Measurements from ENCODE around the gene SAMD14. TPM values are rescaled to one million over a fixed set of nuclear protein-coding genes. Genes with fewer than 3 reads are reported as not detected.

Gene SAMD14
- total and polyA plus RNA-seq, 10 of the 15 experiments (the other 5 are each of a cell fraction or from before 2014, with no cell fraction given), result 0.06 to 1.7 (median 0.25) TPM; not detected in 3

- TF ChIP-seq WRNIP1 (IDR thresholded peaks at IDR 0.05; ENCODE audit: borderline replicate concordance, low read depth, low read length) (no peak), TCF12 (IDR thresholded peaks at IDR 0.05; ENCODE audit: low read depth, low read length) (peak; percentile 52; the same call in 1 of the 2 replicates), USF2 (IDR thresholded peaks at IDR 0.05; ENCODE audit: borderline replicate concordance, low read depth, low read length) (no peak), RB1 (IDR thresholded peaks at IDR 0.05; ENCODE audit: borderline replicate concordance) (peak; percentile 35; the same call in 1 of the 2 replicates), CREB1 (IDR thresholded peaks at IDR 0.05; ENCODE audit: low read depth) (no peak), CHD2 (IDR thresholded peaks at IDR 0.05; ENCODE audit: borderline replicate concordance, low read depth, low read length) (peak; percentile 31), IKZF2 (IDR thresholded peaks at IDR 0.05) (peak; percentile 25 to 46; a peak in 3 of 4 replicates), ZBTB33 (IDR thresholded peaks at IDR 0.05) (no peak), IKZF1 (conservative IDR thresholded peaks at IDR 0.05) (peak; percentile 48; the same call in 1 of the 2 replicates), POU2F2 (IDR thresholded peaks at IDR 0.05; ENCODE audit: borderline replicate concordance, low read depth, low read length) (0 out of 3 replicates have a peak, but pooled peaks have one; percentile 50), ESRRA (IDR thresholded peaks at IDR 0.05; ENCODE audit: low read length) (peak; percentile 17; the same call in 1 of the 2 replicates), NFYB (IDR thresholded peaks at IDR 0.05; ENCODE audit: insufficient read depth, low read depth, low read length) (no peak), SMC3 (IDR thresholded peaks at IDR 0.05; ENCODE audit: borderline replicate concordance, low read length) (no peak), NR2C1 (IDR thresholded peaks at IDR 0.05) (peak; percentile 62; the same call in 1 of the 2 replicates), MEF2B (IDR thresholded peaks at IDR 0.05; ENCODE audit: partially characterized antibody, poor library complexity, severe bottlenecking) (peak; percentile 30), TAF1 (IDR thresholded peaks at IDR 0.05; ENCODE audit: borderline replicate concordance, low read depth, low read length) (peak; percentile 85; the same call in 1 of the 2 replicates), CREM (IDR thresholded peaks at IDR 0.05; ENCODE audit: low read depth) (no peak; the same call in 1 of the 2 replicates), SP1 (IDR thresholded peaks at IDR 0.05; ENCODE audit: low read depth, low read length) (peak; percentile 60), ZNF24 (IDR thresholded peaks at IDR 0.05) (no peak), POLR2AphosphoS2 (IDR thresholded peaks at IDR 0.05; ENCODE audit: low read depth, low read length) (no peak), LARP7 (IDR thresholded peaks at IDR 0.05) (no peak), MYB (IDR thresholded peaks at IDR 0.05; ENCODE audit: borderline replicate concordance, low read depth, low read length) (no peak), IRF4 (IDR thresholded peaks at IDR 0.05; ENCODE audit: low read depth, low read length) (no peak), SREBF1 (IDR thresholded peaks at IDR 0.05; ENCODE audit: low read length) (no peak)
- TF ChIP-seq, protein P1, sequence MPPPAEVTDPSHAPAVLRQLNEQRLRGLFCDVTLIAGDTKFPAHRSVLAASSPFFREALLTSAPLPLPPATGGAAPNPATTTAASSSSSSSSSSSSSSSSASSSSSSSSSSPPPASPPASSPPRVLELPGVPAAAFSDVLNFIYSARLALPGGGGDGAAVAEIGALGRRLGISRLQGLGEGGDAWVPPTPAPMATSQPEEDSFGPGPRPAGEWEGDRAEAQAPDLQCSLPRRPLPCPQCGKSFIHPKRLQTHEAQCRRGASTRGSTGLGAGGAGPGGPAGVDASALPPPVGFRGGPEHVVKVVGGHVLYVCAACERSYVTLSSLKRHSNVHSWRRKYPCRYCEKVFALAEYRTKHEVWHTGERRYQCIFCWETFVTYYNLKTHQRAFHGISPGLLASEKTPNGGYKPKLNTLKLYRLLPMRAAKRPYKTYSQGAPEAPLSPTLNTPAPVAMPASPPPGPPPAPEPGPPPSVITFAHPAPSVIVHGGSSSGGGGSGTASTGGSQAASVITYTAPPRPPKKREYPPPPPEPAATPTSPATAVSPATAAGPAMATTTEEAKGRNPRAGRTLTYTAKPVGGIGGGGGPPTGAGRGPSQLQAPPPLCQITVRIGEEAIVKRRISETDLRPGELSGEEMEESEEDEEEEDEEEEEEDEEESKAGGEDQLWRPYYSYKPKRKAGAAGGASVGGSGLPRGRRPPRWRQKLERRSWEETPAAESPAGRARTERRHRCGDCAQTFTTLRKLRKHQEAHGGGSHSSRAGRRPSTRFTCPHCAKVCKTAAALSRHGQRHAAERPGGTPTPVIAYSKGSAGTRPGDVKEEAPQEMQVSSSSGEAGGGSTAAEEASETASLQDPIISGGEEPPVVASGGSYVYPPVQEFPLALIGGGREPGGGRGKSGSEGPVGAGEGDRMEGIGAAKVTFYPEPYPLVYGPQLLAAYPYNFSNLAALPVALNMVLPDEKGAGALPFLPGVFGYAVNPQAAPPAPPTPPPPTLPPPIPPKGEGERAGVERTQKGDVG (CRISPR knock-in tag; IDR thresholded peaks at IDR 0.05), result 0 out of 2 replicates have a peak, but pooled peaks have one; percentile 3
Measured at GRCh38 chr17:50151041-50151936, 21.3 kb upstream of the SAMD14 start (continued).

Data from GM12878 (cell line).